Hematopoietic multipotent progenitor cell treated with erythropoietin and hydrocortisone succinate and interleukin-3 and kit ligand, for 17 days (in vitro differentiated cells): ENCODE results near the gene ARL4A.

Experiments used
- DNase-seq: peaks from one replicate; pipeline ENCODE4 v3.0.0-alpha.2; 2015; ENCODE audit warnings: low spot score

ARL4A gene

GRCh38 chr7:12703881-12704280, 16.4 kb downstream of the ARL4A start:
- no peak for DNase-seq

- no peak for DNase-seq
These were observed 18.4 kb downstream of the ARL4A start for GRCh38 chr7:12705878-12706277.

GRCh38 chr7:12706900-12707536, 19.6 kb downstream of the ARL4A start:
- no peak for DNase-seq

GRCh38 chr7:12708314-12708713, 20.9 kb downstream of the ARL4A start:
- no peak for DNase-seq

GRCh38 chr7:12709726-12710502, 22.5 kb downstream of the ARL4A start:
- DNase-seq: no peak

- DNase-seq: no peak
These were observed 23.7 kb downstream of the ARL4A start for GRCh38 chr7:12711124-12711523.

- DNase-seq: peak; percentile 10
These were observed 24.8 kb downstream of the ARL4A start for GRCh38 chr7:12712236-12712635.

GRCh38 chr7:12713625-12714378, 26.4 kb downstream of the ARL4A start:
- DNase-seq: peak; percentile 56

- DNase-seq: no peak
These were observed 26.9 kb downstream of the ARL4A start for GRCh38 chr7:12714379-12714737.

GRCh38 chr7:12715372-12716133, 28.1 kb downstream of the ARL4A start:
- DNase-seq: peak; percentile 63

GRCh38 chr7:12716134-12716681, 28.8 kb downstream of the ARL4A start:
- DNase-seq: no peak

GRCh38 chr7:12716722-12717121, 29.3 kb downstream of the ARL4A start:
- peak; percentile 35 for DNase-seq

- DNase-seq: peak; percentile 85
These were observed 31.9 kb downstream of the ARL4A start for GRCh38 chr7:12719141-12719919.

GRCh38 chr7:12719981-12720865, 32.8 kb downstream of the ARL4A start:
- DNase-seq: peak; percentile 63

- DNase-seq: no peak
These were observed 33.9 kb downstream of the ARL4A start for GRCh38 chr7:12721286-12721830.

GRCh38 chr7:12722136-12722535, 34.7 kb downstream of the ARL4A start:
- peak; percentile 45 for DNase-seq

- DNase-seq: peak; percentile 58
These were observed 35.5 kb downstream of the ARL4A start for GRCh38 chr7:12722636-12723605.

- no peak for DNase-seq
These were observed 38.3 kb downstream of the ARL4A start for GRCh38 chr7:12725575-12726316.
